Measurements from ENCODE around the gene MALT1.

The MALT1 gene

GRCh38 chr18:58779529-58779928, 108.3 kb downstream of the MALT1 start:
- DNase-seq = no peak

- no peak for DNase-seq
These were observed 108.8 kb downstream of the MALT1 start for GRCh38 chr18:58780045-58780444.

GRCh38 chr18:58781627-58782194, 110.4 kb downstream of the MALT1 start:
- peak; percentile 70 to 80 for DNase-seq

GRCh38 chr18:58784601-58785137, 113.4 kb downstream of the MALT1 start:
- no peak for DNase-seq

GRCh38 chr18:58785171-58785805, 114.0 kb downstream of the MALT1 start:
- no peak for DNase-seq

GRCh38 chr18:58785870-58786269, 114.6 kb downstream of the MALT1 start:
- DNase-seq = no peak

- no peak for DNase-seq
These were observed 116.4 kb downstream of the MALT1 start for GRCh38 chr18:58787536-58788149.

GRCh38 chr18:58788470-58788869, 117.2 kb downstream of the MALT1 start:
- no peak for DNase-seq

GRCh38 chr18:58788971-58789875, 118.0 kb downstream of the MALT1 start:
- no peak for DNase-seq

GRCh38 chr18:58789876-58790240, 118.6 kb downstream of the MALT1 start:
- no peak for DNase-seq

GRCh38 chr18:58792086-58792485, 120.8 kb downstream of the MALT1 start:
- DNase-seq = no peak

GRCh38 chr18:58793361-58793760, 122.1 kb downstream of the MALT1 start:
- DNase-seq = no peak

GRCh38 chr18:58796220-58796619, 125.0 kb downstream of the MALT1 start:
- no peak for DNase-seq

GRCh38 chr18:58800582-58800981, 129.3 kb downstream of the MALT1 start:
- DNase-seq = no peak

- no peak for DNase-seq
These were observed 131.7 kb downstream of the MALT1 start for GRCh38 chr18:58802959-58803358.

- DNase-seq = no peak
These were observed 132.7 kb downstream of the MALT1 start for GRCh38 chr18:58803978-58804377.
